Measurements from ENCODE around the gene WWOX. TPM values are rescaled to one million over a fixed set of nuclear protein-coding genes. Genes with fewer than 3 reads are reported as not detected.

Gene WWOX
- total and polyA plus RNA-seq, 2 of the 8 experiments (the other 6 are each of a cell fraction or from before 2014, with no cell fraction given), result 5.4 to 16.7 TPM

GRCh38 chr16:78443542-78444364 lies 344.3 kb downstream of the WWOX start (continued):
- TF ChIP-seq MAX (IDR thresholded peaks at IDR 0.05) (no peak), TBP (IDR thresholded peaks at IDR 0.05; ENCODE audit: low read depth, low read length) (no peak), CBX5 (IDR thresholded peaks at IDR 0.05; ENCODE audit: low read depth, low read length) (no peak)

All from H1 (cell line).